ENCODE measurements around the gene SCN7A.
"Not testable (repeated sequence)": the region's sequence is repeated elsewhere in the genome, so short reads cannot be mapped to it uniquely, and the experiment has no call there.

Gene SCN7A

DNA sequence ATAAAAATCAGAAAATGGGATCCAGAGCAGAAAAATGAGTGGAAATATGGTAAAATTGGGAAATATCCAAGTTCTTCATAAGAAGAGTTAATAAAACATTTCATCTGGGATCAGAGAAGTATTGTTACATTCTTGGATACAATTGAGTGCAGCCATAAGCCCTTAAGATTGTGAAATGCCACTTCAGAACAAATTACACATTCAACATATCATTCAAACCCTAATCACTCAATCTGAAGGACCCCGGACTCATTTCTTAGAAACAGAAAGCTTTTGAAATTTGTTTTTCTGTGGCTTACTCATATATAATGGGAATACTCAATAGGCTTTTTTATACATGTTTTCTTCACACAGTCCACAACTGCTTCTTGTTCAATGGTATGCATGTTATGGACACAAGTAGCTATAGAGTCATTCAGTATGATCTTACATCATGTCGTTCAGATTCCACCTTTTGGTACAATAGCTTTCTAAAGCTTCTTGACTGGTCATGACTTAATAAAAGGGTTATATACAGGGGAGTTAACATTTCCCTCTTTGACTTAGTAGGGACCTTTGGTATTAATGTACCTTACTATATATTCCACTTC is 39.9 kb downstream of the SCN7A start:
- DNase-seq (ENCODE audit: low spot score), result no peak

DNA sequence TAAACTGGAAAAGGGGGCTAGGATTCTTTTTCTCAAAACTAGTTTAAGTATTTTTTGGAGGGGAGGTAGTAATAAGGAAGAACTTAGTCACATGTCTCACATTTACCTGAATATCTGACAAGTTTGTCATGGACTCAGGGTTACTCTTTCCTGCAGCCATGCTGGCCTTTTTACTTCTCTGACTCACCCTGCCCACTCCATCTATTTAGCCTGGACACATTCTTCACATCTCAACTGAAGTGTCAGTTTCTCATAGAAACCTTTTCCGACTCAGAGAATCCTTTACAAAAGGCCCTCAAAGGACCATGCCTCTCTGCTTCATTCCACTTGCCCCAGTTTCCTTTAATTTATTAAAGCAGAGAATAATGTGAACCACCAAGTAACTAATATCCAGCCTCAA is 42.6 kb downstream of the SCN7A start:
- DNase-seq (ENCODE audit: low spot score), result no peak

DNA sequence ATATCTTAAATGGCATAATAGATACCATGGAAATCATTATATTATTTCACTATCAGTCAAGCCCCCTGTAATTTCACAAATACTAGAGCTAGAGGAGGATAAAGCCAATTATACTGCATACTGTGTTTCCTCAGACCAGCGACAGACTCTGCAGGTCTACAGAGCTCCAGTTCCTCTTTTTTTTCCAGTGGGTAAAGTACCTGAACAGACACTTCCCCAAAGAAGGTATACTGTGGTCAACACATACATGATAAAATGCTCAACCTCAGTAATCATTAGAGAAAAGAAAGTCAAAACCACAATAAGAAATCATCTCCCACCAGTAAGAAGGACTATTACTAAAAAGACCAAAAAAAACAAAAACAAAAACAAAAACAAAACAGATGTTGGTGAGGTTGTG is 44.6 kb downstream of the SCN7A start:
- no peak for DNase-seq (ENCODE audit: low spot score)

DNA sequence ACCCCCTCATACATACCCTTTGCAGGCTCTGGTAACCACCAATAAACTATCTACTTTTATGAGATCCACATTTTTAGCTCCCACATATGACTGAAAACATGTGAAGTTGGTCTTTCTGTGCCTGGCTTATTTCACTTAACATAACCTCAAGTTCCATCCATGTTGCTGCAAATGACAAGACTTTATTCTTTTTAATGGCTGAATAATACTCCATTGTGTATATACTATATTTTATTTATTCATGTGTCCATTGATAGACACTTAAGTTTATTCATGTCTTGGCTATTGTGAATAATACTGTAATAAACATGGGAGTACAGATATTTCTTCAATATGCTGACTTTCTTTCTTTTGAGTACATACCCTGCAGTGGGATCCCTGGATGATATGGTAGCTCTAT is 45.9 kb downstream of the SCN7A start:
- DNase-seq (ENCODE audit: low spot score), result no peak

DNA sequence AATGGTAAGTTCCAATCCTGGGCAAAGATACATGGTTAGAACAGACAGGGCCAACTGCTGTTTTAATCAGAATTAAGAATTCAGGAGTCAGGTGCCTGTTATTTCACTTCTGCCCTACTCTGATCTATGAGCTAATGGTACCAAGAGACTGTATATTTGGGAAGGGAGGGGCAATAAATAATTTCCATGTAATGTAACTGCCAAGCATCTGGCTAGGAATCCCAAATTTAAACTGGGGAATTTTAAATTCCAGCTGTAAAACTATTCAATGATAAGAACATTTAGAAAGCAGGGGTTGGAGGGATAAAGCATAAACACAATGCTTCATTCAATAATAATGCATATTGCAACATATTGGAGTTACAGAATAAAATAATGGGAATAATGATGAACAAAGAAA is 49.7 kb downstream of the SCN7A start:
- no peak for DNase-seq (ENCODE audit: low spot score)

DNA sequence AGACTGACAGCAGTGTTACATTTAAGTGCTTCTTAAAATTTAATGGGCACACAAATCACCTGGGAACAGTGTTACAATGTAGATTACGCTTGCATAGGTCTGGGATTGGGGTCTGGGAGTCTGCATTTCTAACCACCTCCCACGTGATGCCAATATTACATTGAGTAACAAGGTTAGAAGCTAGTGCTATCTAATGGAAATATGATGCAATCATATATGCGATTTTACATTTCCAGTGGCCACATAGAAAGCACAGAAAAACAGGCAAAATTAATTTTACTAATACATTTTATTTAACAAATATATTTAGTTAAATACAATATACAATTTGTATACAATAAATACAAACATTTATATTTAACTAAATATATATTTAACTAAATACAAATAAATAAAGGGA is 53.7 kb downstream of the SCN7A start:
- no peak for DNase-seq (ENCODE audit: low spot score)

DNA sequence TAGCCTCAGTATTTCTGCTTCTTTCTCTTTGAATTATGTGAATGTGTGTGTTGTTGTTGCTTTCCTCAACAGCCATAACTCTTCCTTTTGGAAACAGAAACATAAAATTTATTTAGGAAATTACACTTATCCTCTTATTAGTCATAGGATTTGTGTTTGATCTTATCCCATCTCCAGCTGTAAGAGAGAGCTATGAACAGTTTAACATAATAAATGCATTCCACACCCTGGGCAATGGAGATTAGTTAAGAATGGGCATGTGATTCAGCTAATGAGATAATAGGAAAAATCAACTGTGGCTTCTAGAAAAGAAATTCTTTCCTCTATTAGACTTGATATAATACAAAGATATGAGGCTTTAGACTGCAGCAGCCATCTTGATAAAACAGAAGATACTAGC is 55.0 kb downstream of the SCN7A start:
- no peak for DNase-seq (ENCODE audit: low spot score)

DNA sequence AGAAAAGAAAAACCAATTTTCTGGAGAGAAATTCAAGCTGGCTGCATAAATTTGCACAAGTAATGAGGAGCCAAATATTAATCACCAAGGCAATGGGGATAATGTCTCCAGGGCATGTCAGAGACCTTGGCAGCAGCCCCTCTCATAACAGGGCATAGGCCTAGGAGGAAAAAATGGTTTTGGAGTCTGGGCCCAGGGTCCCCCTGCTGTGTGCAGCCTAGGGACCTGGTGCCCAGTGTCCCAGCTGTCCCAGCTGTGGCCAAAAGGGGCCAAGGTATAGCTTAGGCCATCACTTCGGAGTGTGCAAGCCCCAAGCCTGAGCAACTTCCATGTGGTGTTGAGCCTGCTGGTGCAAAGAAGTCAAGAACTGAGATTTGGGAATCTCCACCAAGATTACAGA is 57.1 kb downstream of the SCN7A start:
- no peak for DNase-seq (ENCODE audit: low spot score)

DNA sequence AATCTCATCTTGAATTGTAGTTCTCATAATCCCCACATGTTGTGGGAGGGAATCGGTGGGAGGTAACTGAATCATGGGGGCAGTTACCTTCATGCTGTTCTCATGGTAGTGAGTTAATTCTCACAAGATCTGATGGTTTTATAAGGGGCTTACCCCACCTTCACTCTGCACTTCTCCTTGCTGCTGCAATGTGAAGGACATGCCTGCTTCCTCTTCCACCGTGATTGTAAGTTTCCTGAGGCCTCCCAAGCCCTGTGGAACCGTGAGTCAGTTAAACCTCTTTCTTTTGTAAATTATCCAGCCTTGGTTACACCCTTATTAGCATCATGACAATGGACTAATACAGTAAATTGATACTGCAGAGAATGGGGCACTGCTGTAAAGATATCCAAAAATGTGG is 57.9 kb downstream of the SCN7A start:
- DNase-seq (ENCODE audit: low spot score), result no peak

DNA sequence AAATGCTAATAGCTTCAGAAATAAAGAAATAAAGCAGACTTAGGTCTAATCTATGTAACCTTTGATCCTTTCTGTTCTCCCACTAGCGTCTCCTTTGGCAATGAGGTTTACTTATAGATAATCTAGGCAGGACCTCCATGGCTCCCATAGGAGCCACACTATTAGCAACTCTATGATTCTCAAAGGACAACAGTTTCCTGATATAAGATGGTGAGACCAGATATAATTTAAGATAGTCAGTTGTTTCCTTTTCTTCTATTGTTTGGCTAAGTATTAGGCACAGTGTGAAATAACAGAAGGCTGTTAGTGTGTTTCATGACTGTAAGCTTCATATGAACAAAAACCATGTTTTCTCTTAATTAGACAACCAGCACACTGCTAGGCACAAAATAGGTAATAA is 59.6 kb downstream of the SCN7A start:
- DNase-seq (ENCODE audit: low spot score), result no peak

DNA sequence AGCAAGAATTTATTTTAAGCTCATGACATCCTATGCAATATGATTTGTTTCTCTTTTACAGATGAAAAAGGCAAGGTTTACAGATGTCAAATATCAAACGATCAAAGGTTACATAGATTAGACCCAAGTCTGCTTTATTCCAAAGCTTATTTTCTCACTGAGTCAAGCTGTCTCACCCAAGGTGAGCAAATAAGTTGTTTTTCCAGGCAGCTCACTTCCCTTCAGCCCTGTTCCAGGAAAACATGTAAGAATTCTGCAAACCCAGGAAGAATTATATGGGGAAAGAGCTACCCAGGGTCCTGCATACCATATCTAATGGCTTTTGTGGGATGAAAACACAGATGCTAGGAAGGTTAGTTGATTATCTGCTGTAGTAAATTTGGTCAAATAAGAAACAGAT is 60.6 kb downstream of the SCN7A start:
- DNase-seq (ENCODE audit: low spot score), result no peak

DNA sequence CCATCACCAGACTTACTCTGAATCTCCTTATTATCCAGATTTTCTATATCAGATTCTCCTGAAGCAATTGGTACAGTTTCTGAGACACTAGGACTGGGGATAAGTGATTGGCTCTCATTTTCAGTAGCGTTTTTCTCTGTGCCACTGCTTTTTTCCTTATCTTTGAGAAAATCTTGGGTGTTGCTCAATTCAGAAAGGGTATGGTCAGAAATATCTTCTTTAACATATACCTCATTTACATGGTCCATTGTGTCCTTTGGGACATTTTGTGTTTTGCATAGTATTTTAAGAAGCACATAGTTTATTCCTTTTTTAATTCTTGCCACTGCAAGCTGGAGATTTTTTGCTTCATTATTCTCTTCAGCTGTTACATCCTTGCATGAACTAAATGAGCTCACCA is 61.7 kb downstream of the SCN7A start:
- no peak for DNase-seq (ENCODE audit: low spot score)

DNA sequence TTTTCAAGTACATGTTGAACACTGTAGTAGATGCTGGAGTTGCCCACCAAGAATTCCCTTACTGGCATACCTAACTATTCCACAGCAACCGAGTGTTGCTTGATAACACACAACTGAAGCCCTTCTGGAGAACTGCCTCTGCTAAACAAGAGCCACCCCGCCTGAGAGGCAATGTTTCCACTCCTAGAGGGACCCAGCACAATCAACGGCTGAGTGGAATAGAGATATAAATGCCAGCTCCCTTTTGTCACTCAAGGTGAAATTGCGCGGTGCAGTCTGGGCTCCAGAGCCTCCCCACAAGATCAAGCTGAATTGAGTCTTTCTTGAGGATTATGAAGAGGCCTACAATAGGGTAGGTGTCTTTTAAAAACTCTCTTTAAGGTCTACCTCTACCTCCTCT is 69.2 kb downstream of the SCN7A start:
- DNase-seq (ENCODE audit: low spot score), result no peak

DNA sequence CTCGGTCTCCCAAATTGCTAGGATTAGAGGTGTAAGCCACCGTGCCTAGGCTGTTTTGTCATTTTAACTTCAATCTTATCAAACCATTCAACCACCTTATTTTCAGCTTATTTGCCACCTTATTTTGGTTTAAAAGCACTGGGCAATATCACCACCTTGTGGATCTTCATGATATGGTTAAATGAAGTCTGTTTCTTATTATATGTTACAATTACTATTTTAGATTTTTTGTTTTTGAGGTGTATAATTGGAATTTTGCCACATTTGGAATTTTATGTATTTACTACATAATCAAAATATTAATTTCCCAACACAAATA is 74.5 kb downstream of the SCN7A start:
- DNase-seq (ENCODE audit: low spot score), result no peak

DNA sequence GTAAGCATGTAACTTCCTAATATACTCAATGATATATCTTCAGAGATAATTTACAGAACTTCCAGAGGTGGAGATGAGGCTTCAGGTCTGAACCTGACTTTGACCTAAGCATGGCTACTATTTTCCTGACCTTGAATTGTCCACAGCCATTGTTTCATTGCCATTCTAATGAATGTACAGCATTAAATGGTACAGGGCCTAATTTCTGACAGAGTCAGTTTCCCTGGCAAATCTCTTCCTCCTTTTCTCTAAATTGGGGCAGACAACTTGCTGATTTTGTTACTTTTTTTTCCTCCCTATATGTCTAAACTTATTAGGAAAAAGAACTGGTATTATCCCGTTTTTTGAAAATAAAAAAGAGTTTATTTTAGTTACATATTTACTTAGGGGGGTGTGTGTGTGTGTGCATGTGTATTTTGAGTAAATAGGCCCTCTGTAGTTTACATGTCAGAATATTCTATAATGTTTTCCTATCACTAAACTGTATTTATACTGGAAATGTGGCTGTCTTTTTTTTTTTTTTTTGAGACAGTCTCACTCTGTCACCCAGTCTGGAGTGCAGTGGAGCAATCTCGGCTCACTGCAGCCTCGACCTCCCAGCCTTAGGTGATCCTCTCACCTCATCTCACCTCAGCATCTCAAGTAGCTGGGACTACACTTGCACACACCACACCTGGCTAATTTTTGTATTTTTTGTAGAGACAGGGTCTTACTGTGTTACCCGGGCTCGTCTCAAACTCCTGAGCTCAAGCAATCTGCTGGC is 75.0 kb downstream of the SCN7A start:
- DNase-seq (ENCODE audit: low spot score), result no peak

DNA sequence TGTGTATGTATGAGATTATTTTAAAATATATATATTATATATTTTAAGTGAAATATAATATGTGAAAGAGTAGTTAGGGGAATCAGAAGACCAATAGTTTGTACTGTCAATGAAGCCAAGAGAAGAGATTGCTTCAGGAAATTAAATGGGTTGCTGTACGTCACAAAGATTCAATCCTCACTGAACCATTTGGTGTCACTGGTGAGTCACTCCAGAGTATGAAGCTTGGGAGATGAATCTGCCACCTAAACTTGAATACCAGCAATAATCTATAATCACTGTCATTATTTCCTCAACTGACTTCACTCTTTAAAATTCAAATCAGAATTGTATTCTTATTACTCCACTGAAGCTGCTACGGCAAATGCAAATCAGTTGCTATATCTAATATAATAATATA is 76.4 kb downstream of the SCN7A start:
- DNase-seq (ENCODE audit: low spot score), result no peak

DNA sequence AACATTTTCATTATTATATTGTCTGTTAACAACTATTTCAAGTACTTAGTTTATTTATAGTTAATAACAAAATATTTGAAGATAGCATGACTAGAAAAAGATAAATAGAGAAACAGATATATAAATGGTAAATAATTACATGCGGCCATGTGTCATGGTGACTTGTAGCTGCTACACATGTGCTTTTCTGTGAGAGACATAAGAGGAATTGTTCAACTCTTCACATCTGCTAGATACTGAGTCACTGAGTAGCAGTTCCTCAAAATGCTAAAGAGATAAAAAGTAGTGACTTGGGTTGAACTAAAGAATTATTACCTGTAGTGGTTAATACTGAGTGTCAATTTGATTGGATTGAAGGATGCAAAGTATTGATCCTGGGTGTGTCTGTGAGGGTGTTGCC is 80.8 kb downstream of the SCN7A start:
- no peak for DNase-seq (ENCODE audit: low spot score)

DNA sequence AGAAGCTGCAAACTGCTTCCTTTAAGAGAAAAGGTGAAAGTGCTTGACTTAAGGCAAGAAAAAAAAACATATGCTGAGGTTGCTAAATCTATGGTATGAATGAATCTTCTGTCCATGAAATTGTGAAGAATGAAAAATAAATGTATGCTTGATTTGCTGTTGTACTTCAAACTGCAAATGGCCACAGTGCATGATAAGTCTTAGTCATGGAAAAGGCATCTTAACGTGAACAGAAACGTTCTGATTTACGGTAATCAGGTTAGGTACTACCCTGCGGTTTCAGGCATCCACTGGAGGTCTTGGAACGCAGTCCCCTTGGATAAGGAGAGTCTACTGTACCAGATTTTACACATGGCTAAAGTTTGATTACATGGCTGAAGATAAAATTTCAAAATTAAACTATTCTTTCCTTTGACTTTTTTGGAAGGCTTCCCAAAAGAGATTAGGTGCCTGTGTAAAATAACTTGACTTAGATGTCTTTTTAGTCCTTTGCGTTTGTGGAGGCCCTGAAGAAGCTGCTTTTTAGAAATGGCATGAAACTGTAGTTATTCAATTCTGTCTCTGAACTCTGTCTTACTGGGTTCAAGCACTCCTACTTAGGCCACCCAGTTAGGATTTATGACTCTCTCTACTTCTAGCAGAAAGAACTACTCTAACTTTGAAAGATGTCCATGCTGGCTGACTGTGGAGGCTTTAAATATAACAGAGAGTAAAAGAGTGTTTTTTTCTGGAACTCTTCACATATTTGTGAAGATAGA is 82.4 kb downstream of the SCN7A start:
- DNase-seq (ENCODE audit: low spot score), result no peak

DNA sequence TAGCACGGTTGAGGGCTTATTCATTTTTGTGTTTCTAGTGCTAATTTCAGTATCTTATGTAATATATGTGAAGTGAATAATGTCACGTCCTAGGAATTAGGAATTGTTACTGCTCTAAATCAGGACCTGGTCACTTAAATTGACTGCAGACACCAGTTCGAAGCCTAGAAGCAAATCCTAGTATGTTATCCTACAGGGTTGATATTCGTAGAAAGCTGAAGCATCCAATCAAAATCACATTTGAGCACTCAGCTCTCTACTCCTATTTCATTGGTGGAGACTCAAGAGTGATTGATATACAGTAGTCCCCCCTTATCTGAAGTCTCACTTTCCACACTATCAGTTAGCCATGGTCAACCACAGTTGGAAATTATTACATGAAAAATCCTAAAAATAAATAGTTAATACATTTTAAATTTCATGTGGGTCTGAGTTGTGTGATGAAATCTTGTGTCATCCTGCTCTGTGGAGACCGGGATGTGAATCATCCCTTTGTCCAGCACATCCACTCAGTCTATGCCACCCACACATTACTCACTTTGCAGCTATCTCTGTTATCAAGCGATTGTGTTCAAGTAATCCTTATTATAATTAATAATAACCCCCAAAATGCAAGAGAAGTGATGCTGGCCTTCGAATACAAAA is 83.1 kb downstream of the SCN7A start:
- DNase-seq (ENCODE audit: low spot score), result no peak

DNA sequence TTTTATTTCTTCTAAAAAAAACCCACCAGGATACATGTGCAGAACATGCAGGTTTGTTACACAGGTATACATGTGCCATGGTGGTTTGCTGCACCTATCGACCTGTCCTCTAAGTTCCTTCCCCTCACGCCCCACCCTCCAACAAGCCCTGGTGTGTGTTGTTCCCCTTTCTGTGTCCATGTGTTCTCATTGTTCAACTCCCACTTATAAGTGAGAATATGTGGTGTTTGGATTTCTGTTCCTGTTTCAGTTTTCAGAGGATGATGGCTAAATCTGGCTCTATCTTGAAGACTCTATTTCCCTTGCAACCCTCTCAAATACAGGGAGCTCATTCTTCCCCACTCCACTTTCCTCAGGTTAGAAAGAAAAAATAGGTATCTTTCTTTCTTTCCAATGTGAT is 86.3 kb downstream of the SCN7A start:
- not testable (repeated sequence) for DNase-seq (ENCODE audit: low spot score)

DNA sequence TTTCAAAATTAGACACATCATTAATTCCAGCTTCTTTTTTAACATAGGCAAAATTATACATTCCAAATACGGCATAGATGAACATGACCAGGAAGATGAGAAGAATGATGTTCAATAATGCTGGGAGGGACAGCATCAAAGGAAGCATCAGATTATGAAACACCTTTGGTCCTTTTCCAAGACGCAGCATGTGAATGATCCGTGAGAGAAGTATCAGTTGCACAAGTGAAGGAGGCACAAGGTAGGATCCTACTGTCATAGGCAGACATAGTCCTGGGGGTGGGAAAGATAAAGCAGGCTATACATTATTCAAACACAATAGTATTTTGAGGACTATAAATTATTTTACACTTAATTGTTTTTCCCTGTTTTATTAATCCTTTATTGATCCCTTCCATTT is 87.7 kb downstream of the SCN7A start:
- no peak for DNase-seq (ENCODE audit: low spot score)

DNA sequence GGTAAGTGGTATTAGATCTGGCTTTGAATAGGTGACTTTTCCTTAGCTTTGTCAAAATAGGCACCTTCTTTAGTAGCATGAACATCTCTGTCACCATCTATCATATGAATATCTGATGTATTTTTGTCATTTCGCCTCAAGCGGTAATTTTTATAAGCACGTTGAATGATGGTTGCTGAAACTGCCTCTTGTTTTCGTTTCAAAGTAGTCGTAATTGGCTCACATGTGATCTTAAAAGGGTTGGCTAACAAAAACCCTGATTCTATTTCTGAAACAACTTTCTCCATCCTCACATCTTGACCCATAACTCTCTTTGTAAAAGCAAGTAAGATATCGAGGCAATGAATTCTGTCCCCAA is 88.5 kb downstream of the SCN7A start:
- no peak for DNase-seq (ENCODE audit: low spot score)

DNA sequence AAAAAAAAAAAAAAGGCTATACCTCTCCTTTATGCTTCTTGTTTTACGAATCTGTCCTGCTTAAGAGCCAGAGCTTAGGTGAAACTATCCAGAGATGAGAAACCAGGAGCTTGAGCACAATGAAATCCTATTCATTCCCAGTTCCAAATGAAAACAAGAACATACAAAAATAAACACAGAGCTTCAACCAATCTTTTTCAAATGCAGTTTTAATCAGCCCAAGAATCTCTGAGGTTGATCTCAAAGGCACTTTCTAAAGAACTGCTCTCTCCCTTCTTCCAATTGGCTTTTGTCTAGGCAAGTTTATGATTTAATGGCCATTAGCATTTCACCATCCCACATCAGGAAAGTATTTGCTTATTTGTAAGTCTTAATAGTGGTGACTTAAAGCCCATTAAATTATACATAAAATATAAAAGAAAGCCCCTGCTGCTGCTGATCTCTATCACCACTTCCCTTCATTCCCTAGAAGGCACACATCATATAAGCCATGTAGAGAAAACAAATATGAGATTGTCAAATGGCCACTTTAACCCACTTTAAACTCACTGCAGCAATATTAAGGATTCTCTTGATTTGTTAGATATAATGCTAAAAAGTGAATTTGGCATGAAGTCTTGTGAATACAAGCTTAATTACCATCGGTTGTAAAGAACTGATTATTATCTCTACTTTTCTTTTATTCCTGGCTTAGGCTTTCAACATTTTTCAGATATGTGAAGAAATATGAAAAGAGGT is 89.0 kb downstream of the SCN7A start:
- DNase-seq (ENCODE audit: low spot score), result no peak

All from CD4-positive, alpha-beta T cell treated with Interleukin-15 for 4 hours (primary cell).